Islet precursor cell (in vitro differentiated cells): ENCODE measurements around the gene ZNF277.

Source experiments
- DNase-seq: peaks from one replicate; pipeline ENCODE4 v3.0.0-alpha.2; 2018

ZNF277 gene

GRCh38 chr7:112255388-112255720, 48.9 kb downstream of the ZNF277 start:
- no peak for DNase-seq

GRCh38 chr7:112257073-112257472, 50.6 kb downstream of the ZNF277 start:
- no peak for DNase-seq

GRCh38 chr7:112260911-112261310, 54.4 kb downstream of the ZNF277 start:
- no peak for DNase-seq

GRCh38 chr7:112262036-112262435, 55.5 kb downstream of the ZNF277 start:
- no peak for DNase-seq

GRCh38 chr7:112262855-112263487, 56.5 kb downstream of the ZNF277 start:
- DNase-seq = no peak

GRCh38 chr7:112263519-112263918, 57.0 kb downstream of the ZNF277 start:
- DNase-seq = no peak

- DNase-seq = no peak
Observed at GRCh38 chr7:112266141-112266540, 59.6 kb downstream of the ZNF277 start.

- no peak for DNase-seq
Observed at GRCh38 chr7:112266595-112267270, 60.2 kb downstream of the ZNF277 start.

- DNase-seq = no peak
Observed at GRCh38 chr7:112267944-112268691, 61.6 kb downstream of the ZNF277 start.

- no peak for DNase-seq
Observed at GRCh38 chr7:112271162-112271561, 64.7 kb downstream of the ZNF277 start.

- DNase-seq = peak; percentile 58
Observed at GRCh38 chr7:112272921-112273561, 66.5 kb downstream of the ZNF277 start.

- no peak for DNase-seq
Observed at GRCh38 chr7:112279042-112279441, 72.5 kb downstream of the ZNF277 start.

GRCh38 chr7:112280267-112280666, 73.8 kb downstream of the ZNF277 start:
- DNase-seq = no peak

- DNase-seq = no peak
Observed at GRCh38 chr7:112282476-112283188, 76.1 kb downstream of the ZNF277 start.

- no peak for DNase-seq
Observed at GRCh38 chr7:112283382-112283910, 77.0 kb downstream of the ZNF277 start.

- DNase-seq = no peak
Observed at GRCh38 chr7:112286250-112287086, 80.0 kb downstream of the ZNF277 start.

- no peak for DNase-seq
Observed at GRCh38 chr7:112288301-112288700, 81.8 kb downstream of the ZNF277 start.

- DNase-seq = no peak
Observed at GRCh38 chr7:112290065-112290464, 83.6 kb downstream of the ZNF277 start.

GRCh38 chr7:112292162-112292561, 85.7 kb downstream of the ZNF277 start:
- no peak for DNase-seq

GRCh38 chr7:112293416-112293815, 86.9 kb downstream of the ZNF277 start:
- no peak for DNase-seq

GRCh38 chr7:112296432-112296831, 89.9 kb downstream of the ZNF277 start:
- DNase-seq = no peak

GRCh38 chr7:112297681-112298080, 91.2 kb downstream of the ZNF277 start:
- no peak for DNase-seq
